CD4-positive, alpha-beta T cell (primary cell): Measurements from ENCODE around the gene SCAF1. TPM values are rescaled to one million over a fixed set of nuclear protein-coding genes. Genes with fewer than 3 reads are reported as not detected.

Source experiments
- ATAC-seq: fragments of 200-7000 bp; cut with Tn5 transposase; one replicate; pipeline ENCODE4 v1.10.0; 2022; ENCODE audit warnings: mild to moderate bottlenecking; ENCODE audit not compliant: poor library complexity
- CTCF ChIA-PET: fragments of 350-600 bp; sonication (Branson Sonifier 250); formaldehyde crosslinking; loops from one replicate; lab custom pipeline; 2021; ENCODE audit warnings: antibody characterized with exemption, inconsistent platforms; lab: Charles Lee
- POLR2A ChIA-PET: fragments of 350-600 bp; sonication (Branson Sonifier 250); formaldehyde crosslinking; loops from one replicate; lab custom pipeline; 2021; ENCODE audit warnings: antibody characterized with exemption, inconsistent platforms; lab: Charles Lee
- DNase-seq, 14 experiments: peaks; one replicate each; pipeline ENCODE4 v3.0.0-alpha.2; 2013 to 2020; ENCODE audit warnings: mixed read lengths in 2 of 14
- H3K27ac ChIP-seq, 2 donors: one replicate each; pipeline versions ENCODE4 v1.5.1 to v1.7.0; 2013; ENCODE audit warnings: low read length in 2 of 2, low read depth in 1 of 2, mild to moderate bottlenecking in 1 of 2
- H3K27me3 ChIP-seq, 2 experiments: 1 replicate in 1 of 2; 2 replicates in 1 of 2; pipeline versions ENCODE4 v1.6.1 to v1.7.0; 2013; ENCODE audit warnings: low read length in 2 of 2, control low read depth in 1 of 2, mild to moderate bottlenecking in 1 of 2, moderate library complexity in 1 of 2; ENCODE audit not compliant: insufficient read depth in 2 of 2, control insufficient read depth in 1 of 2
- H3K36me3 ChIP-seq: one replicate; pipeline ENCODE4 v1.6.1; 2013; ENCODE audit warnings: low read length, control low read depth; ENCODE audit not compliant: insufficient read depth
- H3K4me1 ChIP-seq: one replicate; pipeline ENCODE4 v1.6.1; 2013; ENCODE audit warnings: low read length, control low read depth; ENCODE audit not compliant: insufficient read depth
- H3K4me3 ChIP-seq: one replicate; pipeline ENCODE4 v1.5.1; 2013; ENCODE audit warnings: mild to moderate bottlenecking, low read length, moderate library complexity
- H3K9me3 ChIP-seq, 2 experiments: 1 replicate in 1 of 2; 2 replicates in 1 of 2; pipeline versions ENCODE4 v1.6.1 to v1.7.0; 2013; ENCODE audit warnings: low read length in 2 of 2, mild to moderate bottlenecking in 2 of 2, control low read depth in 1 of 2, moderate library complexity in 1 of 2; ENCODE audit not compliant: control insufficient read depth in 1 of 2, insufficient read depth in 1 of 2
- H3K27ac Mint-ChIP-seq: one replicate; pipeline ENCODE4 v1.8.0; 2020; ENCODE audit warnings: mixed read lengths
- H3K27me3 Mint-ChIP-seq: one replicate; pipeline ENCODE4 v1.8.0; 2021; ENCODE audit warnings: mixed read lengths
- H3K36me3 Mint-ChIP-seq: one replicate; pipeline ENCODE4 v1.8.0; 2021; ENCODE audit warnings: low read depth, mixed read lengths
- H3K4me1 Mint-ChIP-seq: one replicate; pipeline ENCODE4 v1.8.0; 2021; ENCODE audit warnings: low read depth, mixed read lengths
- H3K4me3 Mint-ChIP-seq: one replicate; pipeline ENCODE4 v1.8.0; 2020; ENCODE audit warnings: mild to moderate bottlenecking, mixed read lengths
- H3K9me3 Mint-ChIP-seq: one replicate; pipeline ENCODE4 v1.8.0; 2020; ENCODE audit warnings: mixed read lengths
- CTCF ChIP-seq: fragments of 200-600 bp; IDR thresholded peaks from one replicate; pipeline ENCODE4 v1.8.0; 2022; ENCODE audit warnings: antibody characterized with exemption, mild to moderate bottlenecking
- intact Hi-C, 2 experiments: fragments of 100-400 bp; cut with DNase I in 1 of 2; cut with micrococcal nuclease in 1 of 2; formaldehyde crosslinking; loops; one replicate each; pipeline versions ENCODE4 v1.15.1 to v1.9.0; 2023 to 2025; cut with DNase I, micrococcal nuclease
- total RNA-seq, 174 experiments: library from RNA in 2 of 174; stranded (reverse) in 2 of 174; gene quantifications; one replicate each; pipeline ENCODE4 v1.2.3 and lab custom pipeline; 2021 to 2026

The SCAF1 gene
- total RNA-seq, 2 experiments from 2014 or later: 30.6 to 34.8 TPM

- DNase-seq (peak in 1 of 14 experiments; percentile 33), ATAC-seq (no peak)
- ChIA-PET POLR2A (interaction anchor here (0.5 to 5.5 kb wide), 30 partner anchors 8 to 1314 kb away, joined by 3 to 125 read pairs (median 4); partner anchors contain the start of genes AKT1S1, ALDH16A1, BCL2L12 and EMP3), CTCF (interaction anchor here (0.8 to 1.8 kb wide), 6 partner anchors 21 to 105 kb away, joined by 3 to 6 read pairs (median 3); no protein-coding TSS in a partner anchor)
- no peaks in the 10 kb centered on the region for H3K27me3 ChIP-seq
- no peak for TF ChIP-seq CTCF
- peaks cover 63% of the 10 kb centered on the region for H3K4me1 Mint-ChIP-seq
- intact Hi-C loops: loop anchor here (1.0 to 5.0 kb wide), 7 partner anchors 17 to 388 kb away; partner anchors contain the start of genes AKT1S1 (in 1 of the 2), TBC1D17 (in 1 of the 2), VRK3 (in 1 of the 2) and ZNF473 (in 1 of the 2)
- H3K36me3 Mint-ChIP-seq: peaks cover 5% of the 10 kb centered on the region
- peak overlapping the region; percentile 97 for H3K27ac Mint-ChIP-seq
- no peaks in the 10 kb centered on the region for H3K9me3 ChIP-seq
- H3K4me3 Mint-ChIP-seq: peak overlapping the region; percentile 95
- peaks cover 57% of the 10 kb centered on the region for H3K4me1 ChIP-seq
- H3K4me3 ChIP-seq: peak overlapping the region; percentile 61
- H3K27ac ChIP-seq: peak overlapping the region; percentile 22 to 35
- H3K9me3 Mint-ChIP-seq: no peaks in the 10 kb centered on the region
- no peaks in the 10 kb centered on the region for H3K27me3 Mint-ChIP-seq
- peaks cover under 1% of the 10 kb centered on the region for H3K36me3 ChIP-seq
Observed at GRCh38 chr19:49639401-49640112, 2.5 kb upstream of the SCAF1 start.

DNA sequence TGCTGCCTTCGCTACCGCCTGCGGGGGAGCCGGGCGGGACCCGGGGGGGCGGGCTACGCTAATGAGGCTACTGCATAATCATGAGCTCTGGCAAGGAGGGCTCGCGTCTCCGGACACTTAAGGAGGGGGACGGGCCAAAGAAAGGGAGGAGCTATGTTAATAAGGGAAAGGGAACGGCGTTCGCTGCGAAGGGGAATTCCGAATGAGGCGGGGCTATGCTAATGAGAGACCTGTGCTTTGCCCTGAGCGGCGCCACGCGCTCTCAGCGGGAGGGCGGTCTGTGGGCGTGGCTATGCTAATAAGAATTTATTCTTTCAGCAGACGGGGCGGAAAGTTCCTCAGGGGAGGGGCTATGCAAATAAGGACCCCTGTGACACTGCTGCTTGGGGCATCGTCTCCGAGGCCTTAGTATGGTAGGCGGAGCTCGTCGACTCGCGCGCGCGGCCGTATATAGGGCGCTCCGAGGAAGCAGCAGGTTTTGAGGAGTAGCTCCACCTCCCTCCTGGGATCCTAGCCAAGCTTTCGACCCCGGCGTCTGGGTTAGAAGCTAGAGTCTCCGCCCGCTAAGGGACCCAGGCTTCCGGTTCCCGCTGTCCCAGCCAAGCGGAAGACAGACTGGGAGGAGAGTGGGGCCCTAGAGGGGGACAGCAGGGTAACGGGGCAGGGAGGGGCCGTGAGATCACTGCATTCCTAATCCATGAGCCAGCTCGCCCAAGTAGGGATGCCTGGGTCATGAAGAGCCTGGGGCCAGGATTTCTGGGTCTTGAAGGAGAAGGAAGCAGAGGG lies 1.7 kb upstream of the SCAF1 start, which contains the start of gene RRAS:
RRAS (minus strand) TSS at position 31 of the 786 bp plus-strand sequence. CDS start 45 bp downstream, outside the sequence.
- no peaks in the 10 kb centered on the region for H3K9me3 ChIP-seq
- DNase-seq: peak; percentile 97 to 100 (median 99)
- H3K27ac Mint-ChIP-seq: peak within 1 kb of the TSS; percentile 97
- intact Hi-C loops: loop anchor here (1.0 to 5.0 kb wide), 5 partner anchors 24 to 387 kb away; partner anchors contain the start of genes AKT1S1 (in 1 of the 2), TBC1D17 (in 1 of the 2), VRK3 (in 1 of the 2) and ZNF473 (in 1 of the 2)
- no peaks in the 10 kb centered on the region for H3K9me3 Mint-ChIP-seq
- H3K27me3 ChIP-seq: no peaks in the 10 kb centered on the region
- ChIA-PET CTCF (interaction anchor here (0.8 to 1.8 kb wide), 7 partner anchors 26 to 106 kb away, joined by 3 to 6 read pairs (median 3); partner anchors contain the start of genes BCL2L12 and IRF3), POLR2A (interaction anchor here (0.5 to 5.5 kb wide), 34 partner anchors 9 to 1315 kb away, joined by 3 to 125 read pairs (median 4); partner anchors contain the start of genes AKT1S1, ALDH16A1, BCL2L12 and EMP3)
- peaks cover 65% of the 10 kb centered on the region for H3K4me1 Mint-ChIP-seq
- H3K27me3 Mint-ChIP-seq: no peaks in the 10 kb centered on the region
- ATAC-seq: peak; percentile 66
- no peak for TF ChIP-seq CTCF
- H3K27ac ChIP-seq: peak within 1 kb of the TSS; percentile 91 to 96
- H3K36me3 Mint-ChIP-seq: peaks cover 6% of the 10 kb centered on the region
- peak within 1 kb of the TSS; percentile 95 for H3K4me3 Mint-ChIP-seq
- peak within 1 kb of the TSS; percentile 78 for H3K4me3 ChIP-seq
- peaks cover 8% of the 10 kb centered on the region for H3K36me3 ChIP-seq
- peaks cover 64% of the 10 kb centered on the region for H3K4me1 ChIP-seq
